SU-DHL-6 (cell line): ENCODE data around the gene SNX27.

Experiments
- H2AFZ ChIP-seq: fragments of 200-600 bp; sonication (generic); 2 replicates; pipeline ENCODE4 v1.6.1; 2014; ENCODE audit warnings: low read depth, mild to moderate bottlenecking, moderate library complexity, mixed read lengths, antibody characterized with exemption, low read length; ENCODE audit not compliant: severe bottlenecking
- H3F3A ChIP-seq: fragments of 200-600 bp; shearing (Covaris generic); 2 replicates; pipeline ENCODE4 v1.6.0; 2016; ENCODE audit warnings: antibody characterized with exemption, mild to moderate bottlenecking; ENCODE audit not compliant: insufficient read depth
- H3K27ac ChIP-seq: fragments of 200-600 bp; sonication (generic); 2 replicates; pipeline ENCODE4 v1.5.1; 2016; ENCODE audit warnings: low read depth, mild to moderate bottlenecking, low read length, moderate library complexity, mixed read lengths
- H3K27me3 ChIP-seq: fragments of 200-600 bp; sonication (generic), shearing (Covaris generic); 2 replicates; pipeline ENCODE4 v1.6.0; 2014; ENCODE audit warnings: mild to moderate bottlenecking, low read length
- H3K36me3 ChIP-seq: fragments of 200-600 bp; sonication (generic); 2 replicates; pipeline ENCODE4 v1.6.1; 2014; ENCODE audit warnings: mild to moderate bottlenecking, low read length, mixed read lengths
- H3K4me2 ChIP-seq: fragments of 300-600, 200-600 bp; shearing (Covaris generic), sonication (generic); 2 replicates; pipeline ENCODE4 v1.6.0; 2014; ENCODE audit warnings: low read length, low read depth, mild to moderate bottlenecking; ENCODE audit not compliant: poor library complexity, severe bottlenecking
- H3K4me3 ChIP-seq: fragments of 200-600 bp; sonication (generic); 2 replicates; pipeline ENCODE4 v1.5.1; 2014; ENCODE audit warnings: antibody characterized with exemption, low read length, mild to moderate bottlenecking, mixed read lengths; ENCODE audit not compliant: insufficient read depth, poor library complexity, severe bottlenecking
- H3K79me2 ChIP-seq: fragments of 200-600 bp; sonication (generic); 2 replicates; pipeline ENCODE4 v1.6.1; 2014; ENCODE audit warnings: mild to moderate bottlenecking, low read length, moderate library complexity; ENCODE audit not compliant: insufficient read depth
- H3K9ac ChIP-seq: fragments of 200-600 bp; sonication (generic); 2 replicates; pipeline ENCODE4 v1.7.0; 2014; ENCODE audit warnings: mild to moderate bottlenecking, low read length
- H3K9me2 ChIP-seq: fragments of 200-600 bp; sonication (generic); replicated peaks from 2 replicates; pipeline ENCODE4 v1.6.1; 2014; ENCODE audit warnings: low read length; ENCODE audit not compliant: insufficient read depth
- H3K9me3 ChIP-seq: fragments of 200-600 bp; sonication (generic); 2 replicates; pipeline ENCODE4 v1.6.1; 2014; ENCODE audit warnings: low read length, mixed read lengths; ENCODE audit not compliant: insufficient read depth
- H4K20me1 ChIP-seq: fragments of 200-600 bp; sonication (generic); 2 replicates; pipeline ENCODE4 v1.6.1; 2014; ENCODE audit warnings: low read depth, mild to moderate bottlenecking, antibody characterized with exemption, low read length, moderate library complexity, mixed read lengths
- EZH2phosphoT487 ChIP-seq: fragments of 200-600 bp; sonication (generic), shearing (Covaris generic); conservative IDR thresholded peaks from 2 replicates; pipeline ENCODE4 v1.6.1; 2018; ENCODE audit warnings: mild to moderate bottlenecking, antibody characterized with exemption, low read length, moderate library complexity, mixed read lengths
- TF ChIP-seq, protein P1 (sequence below): fragments of 200-600 bp; sonication (generic); IDR thresholded peaks from one replicate; pipeline ENCODE4 v1.5.1; 2017; ENCODE audit warnings: antibody characterized with exemption, mild to moderate bottlenecking, low read length, moderate library complexity; ENCODE audit not compliant: insufficient read depth, poor library complexity, severe bottlenecking

Gene SNX27

DNA sequence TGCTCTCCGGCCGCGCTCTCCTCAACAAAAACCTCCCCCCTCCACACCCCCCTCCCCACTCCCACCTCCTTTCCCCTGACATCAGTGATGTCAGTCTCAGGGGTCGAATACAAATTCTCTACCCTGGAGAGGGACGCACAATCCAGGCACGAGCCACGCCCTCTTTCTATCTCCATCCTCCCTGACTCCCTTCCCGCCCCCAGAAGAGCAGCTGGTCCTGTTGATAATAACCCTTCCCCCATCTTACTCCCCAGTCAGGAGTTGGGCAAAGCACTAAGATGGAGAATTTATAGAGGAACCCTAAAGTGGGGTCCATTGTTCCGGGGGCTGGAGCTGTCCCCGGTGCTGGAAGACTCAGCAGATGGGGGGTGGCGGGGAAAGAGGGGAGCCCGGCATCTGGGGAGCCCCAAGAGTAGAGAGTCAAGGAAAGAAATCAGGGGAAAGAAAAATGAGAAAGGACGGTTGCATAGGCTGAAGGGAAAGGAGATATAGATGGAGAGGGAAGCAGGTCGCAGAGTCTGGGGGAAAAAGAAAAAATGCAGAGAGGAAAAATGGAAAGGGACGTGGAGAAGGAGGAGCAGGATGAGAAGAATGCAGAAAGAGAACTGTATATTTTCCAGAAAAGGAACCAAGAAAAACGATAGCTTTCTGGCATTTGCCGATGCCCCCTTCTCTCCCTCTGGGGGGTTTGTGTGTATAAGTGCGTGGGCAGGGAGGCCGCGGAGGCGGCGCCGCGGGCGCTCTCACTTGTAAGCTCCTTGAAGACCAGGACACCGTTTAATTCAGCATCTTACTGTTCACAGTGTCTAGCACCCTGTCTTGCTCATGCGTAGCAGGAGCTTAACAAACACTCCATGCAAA lies 105.2 kb downstream of the SNX27 start, which contains the start of gene CELF3:
Gene CELF3, minus strand, starts transcription at position 33 of the 861 bp plus-strand sequence. CDS start 783 bp downstream, outside the sequence.
- H3K27me3 ChIP-seq = no peaks in the 10 kb centered on the region
- no peaks in the 10 kb centered on the region for H3K36me3 ChIP-seq
- no peaks in the 10 kb centered on the region for H3K9me2 ChIP-seq
- H3K9me3 ChIP-seq = no peaks in the 10 kb centered on the region
- no peaks in the 10 kb centered on the region for H3K79me2 ChIP-seq
- H3K4me2 ChIP-seq = no peak within 1 kb of the TSS
- H3K27ac ChIP-seq = no peak within 1 kb of the TSS
- no peak within 1 kb of the TSS for H3K9ac ChIP-seq
- TF ChIP-seq, protein P1, sequence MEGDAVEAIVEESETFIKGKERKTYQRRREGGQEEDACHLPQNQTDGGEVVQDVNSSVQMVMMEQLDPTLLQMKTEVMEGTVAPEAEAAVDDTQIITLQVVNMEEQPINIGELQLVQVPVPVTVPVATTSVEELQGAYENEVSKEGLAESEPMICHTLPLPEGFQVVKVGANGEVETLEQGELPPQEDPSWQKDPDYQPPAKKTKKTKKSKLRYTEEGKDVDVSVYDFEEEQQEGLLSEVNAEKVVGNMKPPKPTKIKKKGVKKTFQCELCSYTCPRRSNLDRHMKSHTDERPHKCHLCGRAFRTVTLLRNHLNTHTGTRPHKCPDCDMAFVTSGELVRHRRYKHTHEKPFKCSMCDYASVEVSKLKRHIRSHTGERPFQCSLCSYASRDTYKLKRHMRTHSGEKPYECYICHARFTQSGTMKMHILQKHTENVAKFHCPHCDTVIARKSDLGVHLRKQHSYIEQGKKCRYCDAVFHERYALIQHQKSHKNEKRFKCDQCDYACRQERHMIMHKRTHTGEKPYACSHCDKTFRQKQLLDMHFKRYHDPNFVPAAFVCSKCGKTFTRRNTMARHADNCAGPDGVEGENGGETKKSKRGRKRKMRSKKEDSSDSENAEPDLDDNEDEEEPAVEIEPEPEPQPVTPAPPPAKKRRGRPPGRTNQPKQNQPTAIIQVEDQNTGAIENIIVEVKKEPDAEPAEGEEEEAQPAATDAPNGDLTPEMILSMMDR = no peak
- no peak for TF ChIP-seq EZH2phosphoT487
- H3F3A ChIP-seq = no peaks in the 10 kb centered on the region
- H4K20me1 ChIP-seq = no peaks in the 10 kb centered on the region
- no peak within 1 kb of the TSS for H3K4me3 ChIP-seq
- H2AFZ ChIP-seq = no peak within 1 kb of the TSS

DNA sequence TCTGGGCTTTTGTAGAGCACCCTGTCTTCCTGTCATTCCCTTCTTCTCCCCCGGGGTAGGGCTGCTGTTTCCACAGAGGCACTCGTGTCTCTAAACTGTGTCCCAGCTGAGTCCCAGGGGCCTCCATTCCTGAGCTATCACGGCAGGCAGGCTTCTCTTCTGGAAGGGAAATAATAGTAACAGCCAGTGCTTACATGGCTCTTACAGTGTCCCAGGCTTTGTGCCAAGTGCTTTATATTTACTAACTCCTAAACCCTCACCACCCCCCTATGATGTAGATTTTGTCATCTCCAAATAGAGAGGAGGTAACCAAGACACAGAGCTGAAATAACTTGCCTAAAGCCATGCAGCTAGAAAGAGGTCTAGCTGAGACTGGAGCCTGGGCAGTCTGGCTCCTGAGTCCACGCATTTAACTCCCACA lies 106.2 kb downstream of the SNX27 start:
- no peaks in the 10 kb centered on the region for H3K36me3 ChIP-seq
- H3K9me2 ChIP-seq = no peaks in the 10 kb centered on the region
- H3K4me2 ChIP-seq = no peak overlapping the region
- H3K4me3 ChIP-seq = no peak overlapping the region
- no peak overlapping the region for H3K9ac ChIP-seq
- no peak overlapping the region for H3K27ac ChIP-seq
- no peaks in the 10 kb centered on the region for H3K79me2 ChIP-seq
- no peak overlapping the region for H2AFZ ChIP-seq
- H4K20me1 ChIP-seq = no peaks in the 10 kb centered on the region
- H3F3A ChIP-seq = no peaks in the 10 kb centered on the region
- H3K9me3 ChIP-seq = no peaks in the 10 kb centered on the region
- TF ChIP-seq EZH2phosphoT487 = no peak
- TF ChIP-seq, protein P1 = no peak
- H3K27me3 ChIP-seq = no peaks in the 10 kb centered on the region

DNA sequence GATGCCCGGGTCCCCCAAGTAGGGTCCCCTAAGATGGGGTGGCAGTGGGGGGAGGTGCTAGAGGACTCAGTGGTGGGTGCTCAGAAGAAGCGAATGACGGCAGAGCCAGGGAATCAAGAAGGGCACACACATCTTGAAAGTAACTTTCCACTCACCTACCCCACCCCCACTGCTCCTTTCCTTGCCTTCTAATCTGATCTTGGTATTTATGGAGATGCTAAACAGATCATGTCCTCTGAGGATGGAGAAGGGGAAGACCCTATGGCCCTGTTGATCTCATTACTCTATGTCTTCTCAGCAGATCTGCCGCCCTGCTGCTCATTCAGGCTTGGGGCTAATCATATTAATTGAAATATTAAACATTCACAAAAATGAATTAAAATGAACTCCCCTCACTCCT lies 106.8 kb downstream of the SNX27 start:
- no peak overlapping the region for H3K27ac ChIP-seq
- H4K20me1 ChIP-seq = no peaks in the 10 kb centered on the region
- H3K4me2 ChIP-seq = no peak overlapping the region
- H3K9me2 ChIP-seq = no peaks in the 10 kb centered on the region
- no peaks in the 10 kb centered on the region for H3F3A ChIP-seq
- H3K27me3 ChIP-seq = no peaks in the 10 kb centered on the region
- no peak overlapping the region for H2AFZ ChIP-seq
- no peak overlapping the region for H3K4me3 ChIP-seq
- TF ChIP-seq, protein P1 = no peak
- no peak for TF ChIP-seq EZH2phosphoT487
- no peaks in the 10 kb centered on the region for H3K36me3 ChIP-seq
- no peak overlapping the region for H3K9ac ChIP-seq
- H3K79me2 ChIP-seq = no peaks in the 10 kb centered on the region
- no peaks in the 10 kb centered on the region for H3K9me3 ChIP-seq
